NB4 (cell line): ENCODE results near the gene FOXB1.

ENCODE experiments used
- DNase-seq: peaks from one replicate; pipeline ENCODE4 v3.0.0; 2010; ENCODE audit warnings: low read depth
- H3K4me3 ChIP-seq: one replicate; pipeline ENCODE4 v1.5.1; 2011; ENCODE audit warnings: mild to moderate bottlenecking, low read depth, low read length, moderate library complexity
- MYC ChIP-seq: IDR thresholded peaks from 2 replicates; pipeline ENCODE4 v1.6.1; 2011; ENCODE audit warnings: low read depth, low read length
- POLR2A ChIP-seq: IDR thresholded peaks from 2 replicates; pipeline ENCODE4 v1.6.1; 2011; ENCODE audit warnings: mild to moderate bottlenecking; ENCODE audit not compliant: insufficient read length; ENCODE audit errors: extremely low read depth
- TF ChIP-seq, protein P1 (sequence below): IDR thresholded peaks from 2 replicates; pipeline ENCODE4 v1.6.1; 2011; ENCODE audit warnings: low read depth, low read length
- TF ChIP-seq, protein P2 (sequence below): IDR thresholded peaks from one replicate; pipeline ENCODE4 v1.5.1; 2012; ENCODE audit warnings: low read depth, low read length

Gene FOXB1

DNA sequence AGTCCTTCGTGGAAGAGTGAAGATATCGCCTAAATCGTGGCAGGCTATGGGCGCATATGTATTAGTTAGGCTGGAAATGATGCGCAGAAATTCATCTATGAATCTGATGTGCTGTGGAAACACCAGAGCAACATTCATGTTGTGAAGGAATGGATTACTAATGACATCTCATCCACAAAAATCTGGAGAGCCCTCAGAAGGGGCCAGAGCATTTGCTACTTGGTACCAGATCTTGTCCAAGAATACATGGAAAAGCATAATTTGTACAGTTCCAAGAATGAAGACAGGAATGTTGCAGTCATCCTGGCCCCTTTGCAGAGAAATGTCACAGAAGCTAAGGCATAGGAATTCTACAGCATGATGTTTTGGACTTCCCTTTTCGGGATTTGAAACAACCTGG is 38.4 kb upstream of the FOXB1 start:
- no peak overlapping the region for H3K4me3 ChIP-seq
- DNase-seq, result no peak
- no peak for TF ChIP-seq POLR2A
- TF ChIP-seq, protein P1, sequence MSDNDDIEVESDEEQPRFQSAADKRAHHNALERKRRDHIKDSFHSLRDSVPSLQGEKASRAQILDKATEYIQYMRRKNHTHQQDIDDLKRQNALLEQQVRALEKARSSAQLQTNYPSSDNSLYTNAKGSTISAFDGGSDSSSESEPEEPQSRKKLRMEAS, result no peak
- TF ChIP-seq MYC, result no peak
- TF ChIP-seq, protein P2, sequence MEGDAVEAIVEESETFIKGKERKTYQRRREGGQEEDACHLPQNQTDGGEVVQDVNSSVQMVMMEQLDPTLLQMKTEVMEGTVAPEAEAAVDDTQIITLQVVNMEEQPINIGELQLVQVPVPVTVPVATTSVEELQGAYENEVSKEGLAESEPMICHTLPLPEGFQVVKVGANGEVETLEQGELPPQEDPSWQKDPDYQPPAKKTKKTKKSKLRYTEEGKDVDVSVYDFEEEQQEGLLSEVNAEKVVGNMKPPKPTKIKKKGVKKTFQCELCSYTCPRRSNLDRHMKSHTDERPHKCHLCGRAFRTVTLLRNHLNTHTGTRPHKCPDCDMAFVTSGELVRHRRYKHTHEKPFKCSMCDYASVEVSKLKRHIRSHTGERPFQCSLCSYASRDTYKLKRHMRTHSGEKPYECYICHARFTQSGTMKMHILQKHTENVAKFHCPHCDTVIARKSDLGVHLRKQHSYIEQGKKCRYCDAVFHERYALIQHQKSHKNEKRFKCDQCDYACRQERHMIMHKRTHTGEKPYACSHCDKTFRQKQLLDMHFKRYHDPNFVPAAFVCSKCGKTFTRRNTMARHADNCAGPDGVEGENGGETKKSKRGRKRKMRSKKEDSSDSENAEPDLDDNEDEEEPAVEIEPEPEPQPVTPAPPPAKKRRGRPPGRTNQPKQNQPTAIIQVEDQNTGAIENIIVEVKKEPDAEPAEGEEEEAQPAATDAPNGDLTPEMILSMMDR, result no peak

DNA sequence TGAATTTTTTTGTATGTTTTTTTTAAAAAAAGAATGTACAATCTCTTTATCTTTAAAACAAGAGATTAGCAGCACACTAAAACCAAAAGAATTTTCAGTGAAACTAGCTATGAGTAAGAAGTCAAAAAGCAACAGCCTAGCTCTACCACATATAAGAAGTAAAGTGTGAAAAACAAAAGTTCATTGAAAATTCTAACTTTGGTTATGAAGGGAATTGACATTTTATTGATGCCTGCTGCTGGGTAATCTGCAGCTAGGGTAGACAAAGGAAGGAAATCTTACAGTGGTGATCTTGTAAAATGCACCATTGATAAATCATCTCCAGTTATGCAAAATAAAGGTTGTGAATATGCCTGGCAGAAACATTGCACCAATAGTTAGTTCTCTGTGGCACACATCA is 37.8 kb upstream of the FOXB1 start:
- no peak for TF ChIP-seq MYC
- TF ChIP-seq POLR2A, result no peak
- TF ChIP-seq, protein P1, result no peak
- TF ChIP-seq, protein P2, result no peak
- no peak for DNase-seq
- H3K4me3 ChIP-seq, result no peak overlapping the region

DNA sequence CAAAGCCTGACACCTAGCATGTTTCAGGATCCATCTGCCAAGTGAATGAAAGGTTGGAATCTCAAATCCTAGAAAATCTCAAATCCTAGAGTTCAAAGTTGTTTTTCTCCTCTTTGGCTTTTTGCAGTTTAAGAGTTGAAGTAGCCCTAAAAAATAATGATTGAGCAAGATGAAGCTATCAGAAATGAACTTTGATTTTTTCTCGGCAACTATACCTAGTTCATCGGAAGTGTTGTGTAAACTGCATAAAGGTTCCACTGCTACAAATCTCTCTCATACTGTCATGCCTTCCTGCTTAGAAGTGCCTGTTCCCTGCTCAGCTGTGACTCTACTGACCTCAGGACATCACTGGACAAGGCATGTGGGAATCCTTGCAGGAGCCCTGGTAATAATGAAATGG is 35.8 kb upstream of the FOXB1 start:
- no peak overlapping the region for H3K4me3 ChIP-seq
- DNase-seq, result no peak
- no peak for TF ChIP-seq MYC
- TF ChIP-seq POLR2A, result no peak
- TF ChIP-seq, protein P1, result no peak
- TF ChIP-seq, protein P2, result no peak

DNA sequence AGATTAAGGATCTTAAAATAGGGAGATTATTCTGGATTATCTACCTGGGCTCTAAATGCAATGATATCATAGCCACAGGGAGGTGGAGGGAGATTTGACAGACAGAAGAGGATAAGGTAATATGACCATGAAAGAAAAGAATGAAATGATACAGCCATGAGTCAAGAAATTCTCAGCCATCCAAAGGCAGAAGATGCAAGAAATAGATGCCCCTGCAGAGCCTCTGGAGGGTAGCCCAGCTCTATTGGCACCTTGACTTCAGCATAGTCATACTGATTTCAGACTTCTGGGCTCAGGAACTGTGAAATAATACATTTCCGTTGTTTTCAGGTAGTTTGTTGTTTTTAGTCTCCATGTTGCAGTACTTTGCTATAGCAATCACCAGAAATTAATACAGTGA is 31.9 kb upstream of the FOXB1 start:
- no peak overlapping the region for H3K4me3 ChIP-seq
- TF ChIP-seq POLR2A (no peak), MYC (no peak)
- TF ChIP-seq, protein P2, result no peak
- TF ChIP-seq, protein P1, result no peak
- no peak for DNase-seq

DNA sequence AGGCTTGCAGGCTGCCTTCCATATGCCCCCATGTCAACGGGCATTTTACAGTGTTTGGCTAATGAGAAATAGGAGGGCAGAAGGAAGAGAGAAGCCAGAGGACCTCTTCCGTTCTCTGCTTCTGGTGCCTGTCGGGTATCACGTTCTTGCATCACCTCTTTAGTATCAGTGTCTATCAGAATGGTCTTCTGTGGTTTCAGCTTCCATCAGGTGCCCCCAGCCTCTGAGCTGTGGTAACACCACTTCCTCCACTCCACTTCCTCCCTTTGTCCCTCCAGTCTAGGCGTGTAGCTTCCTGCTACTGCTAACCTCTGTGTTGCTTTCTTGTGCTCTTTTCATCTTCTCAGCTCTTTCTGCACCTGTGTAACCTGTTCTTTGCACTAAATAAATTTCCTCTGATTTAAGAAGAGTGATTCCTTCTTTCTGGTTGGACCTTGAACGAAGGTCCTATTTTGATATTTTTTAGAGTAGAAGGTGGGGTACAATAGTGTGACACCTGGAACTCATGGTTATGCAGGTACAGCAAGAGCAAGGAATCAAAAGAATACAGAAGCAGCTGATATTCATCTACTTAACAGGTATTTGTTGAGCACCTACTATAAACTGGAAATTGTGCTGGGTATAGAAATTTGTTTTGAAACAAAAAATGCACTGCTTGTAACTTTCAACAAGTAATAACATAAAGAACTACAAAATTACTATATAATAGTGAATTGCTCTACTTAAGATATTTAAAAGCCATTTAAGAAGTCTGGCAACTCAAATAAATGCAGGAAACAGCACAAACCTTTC is 27.4 kb upstream of the FOXB1 start:
- no peak overlapping the region for H3K4me3 ChIP-seq
- TF ChIP-seq POLR2A (no peak), MYC (peak; percentile 84)
- TF ChIP-seq, protein P1, result peak; percentile 53; the same call in 1 of the 2 replicates
- TF ChIP-seq, protein P2, result no peak
- peak; percentile 93 for DNase-seq

DNA sequence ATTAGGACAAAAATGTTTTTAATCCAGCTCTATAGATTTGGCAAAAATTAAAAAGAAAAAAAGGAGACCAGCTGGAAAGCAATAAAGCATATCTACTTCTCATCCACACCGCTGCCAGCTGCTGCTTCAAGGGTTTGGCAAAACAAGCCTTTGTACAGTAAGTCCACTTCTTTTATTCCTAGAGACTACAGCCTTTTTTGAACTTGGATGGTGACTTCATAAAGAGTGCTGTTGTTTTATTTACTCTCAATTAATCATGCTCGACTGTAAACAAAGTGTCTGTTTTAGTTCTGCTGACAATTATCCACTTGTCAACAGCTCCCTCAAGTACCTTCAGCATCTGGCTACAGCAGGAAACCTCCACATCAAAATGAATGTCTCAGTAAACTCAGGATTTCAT is 12.3 kb upstream of the FOXB1 start:
- TF ChIP-seq, protein P1, result no peak
- TF ChIP-seq MYC (no peak), POLR2A (no peak)
- TF ChIP-seq, protein P2, result no peak
- H3K4me3 ChIP-seq, result no peak overlapping the region
- DNase-seq, result no peak
